Lung (tissue), 12 donors: ENCODE results near the gene SAP30BP. TPM values are rescaled to one million over a fixed set of nuclear protein-coding genes. Genes with fewer than 3 reads are reported as not detected.

Source experiments
- ATAC-seq: fragments of 200-7000 bp; cut with Tn5 transposase; one replicate; pipeline ENCODE4 v1.9.1; 2020; ENCODE audit warnings: moderate number of reproducible peaks; ENCODE audit not compliant: insufficient read depth, low FRiP score
- DNase-seq, 3 donors: peaks; one replicate each; pipeline ENCODE4 v3.0.0-alpha.2; 2013 to 2017
- H3K27ac ChIP-seq, 2 donors: one replicate each; pipeline ENCODE4 v1.5.1; 2013; ENCODE audit warnings: mild to moderate bottlenecking in 2 of 2, moderate library complexity in 2 of 2, control low read depth in 1 of 2, inconsistent platforms in 1 of 2, low read depth in 1 of 2, low read length in 1 of 2
- H3K27me3 ChIP-seq, 3 donors: one replicate each; pipeline ENCODE4 v1.5.1; 2013; ENCODE audit warnings: low read length in 2 of 3; ENCODE audit not compliant: control insufficient read depth in 3 of 3, insufficient read depth in 3 of 3
- H3K36me3 ChIP-seq, 4 donors: one replicate each; pipeline ENCODE4 v1.5.1; 2013; ENCODE audit warnings: low read length in 4 of 4, mild to moderate bottlenecking in 1 of 4, moderate library complexity in 1 of 4; ENCODE audit not compliant: control insufficient read depth in 4 of 4, insufficient read depth in 4 of 4
- H3K4me1 ChIP-seq, 5 donors: one replicate each; pipeline ENCODE4 v1.5.1; 2013; ENCODE audit warnings: low read length in 5 of 5, mild to moderate bottlenecking in 2 of 5, moderate library complexity in 1 of 5; ENCODE audit not compliant: control insufficient read depth in 5 of 5, insufficient read depth in 5 of 5
- H3K4me3 ChIP-seq: one replicate; pipeline ENCODE4 v1.5.1; 2013; ENCODE audit warnings: mild to moderate bottlenecking, control low read depth, moderate library complexity
- H3K9ac ChIP-seq, 2 donors: one replicate each; pipeline ENCODE4 v1.5.1; 2013; ENCODE audit warnings: low read length in 2 of 2, control low read depth in 1 of 2; ENCODE audit not compliant: insufficient read depth in 1 of 2
- H3K9me3 ChIP-seq, 4 donors: one replicate each; pipeline ENCODE4 v1.5.1; 2013; ENCODE audit warnings: low read length in 3 of 4, mild to moderate bottlenecking in 1 of 4, moderate library complexity in 1 of 4; ENCODE audit not compliant: control insufficient read depth in 4 of 4, insufficient read depth in 3 of 4
- WGBS, 2 donors: extraction: QIAGEN DNeasy Blood & Tissue Kit; methylation state at CpG; one replicate each; pipeline ENCODE4 v1.1.7; 2013; 5-methylcytosine and 5-hydroxymethylcytosine counted together
- polyA plus RNA-seq, 2 donors: library from polyadenylated mRNA; stranded (reverse); fragments of 200-250 nt; gene quantifications; one replicate each; pipeline ENCODE4 v1.2.1, GENCODE V29; 2013
- total RNA-seq, 2 donors: library from RNA; depleted of rRNA in 1 of 2; stranded (reverse); fragments of >200 nt in 1 of 2; gene quantifications; one replicate each; pipeline ENCODE4 v1.2.1, GENCODE V29; 2014 to 2021
- TF ChIP-seq, protein P1 (sequence below): IDR thresholded peaks from 2 replicates; pipeline ENCODE4 v1.5.1; 2012; ENCODE audit warnings: mild to moderate bottlenecking; ENCODE audit errors: control extremely low read depth, extremely low read depth
- donor health status: control.
- donor health status: control.
- donor health status: Bipolar disorder and iron deficiency.
- donor health status: healthy.
- donor health status: DM: yes; HTN: yes; CAD: no.

Gene SAP30BP
- total and polyA plus RNA-seq, 4 donors, result 46.5 to 82.9 (median 77.3) TPM

DNA sequence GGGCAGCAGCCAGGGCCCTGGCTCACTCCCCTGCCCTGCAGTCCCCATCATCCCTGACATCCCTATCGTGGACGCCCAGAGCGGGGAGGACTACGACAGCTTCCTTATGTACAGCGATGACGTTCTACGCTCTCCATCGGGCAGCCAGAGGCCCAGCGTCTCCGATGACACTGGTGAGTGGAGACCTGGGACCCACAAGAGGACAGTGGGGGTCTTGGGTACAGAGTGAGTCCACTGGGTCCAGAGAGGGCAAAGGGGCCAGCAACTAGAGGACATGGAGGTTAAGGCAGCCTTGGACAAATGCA, 85.2 kb downstream of the SAP30BP start:
- no peaks in the 10 kb centered on the region for H3K9me3 ChIP-seq
- H3K27me3 ChIP-seq, result no peaks in the 10 kb centered on the region
- H3K4me3 ChIP-seq, result no peak overlapping the region
- TF ChIP-seq, protein P1, sequence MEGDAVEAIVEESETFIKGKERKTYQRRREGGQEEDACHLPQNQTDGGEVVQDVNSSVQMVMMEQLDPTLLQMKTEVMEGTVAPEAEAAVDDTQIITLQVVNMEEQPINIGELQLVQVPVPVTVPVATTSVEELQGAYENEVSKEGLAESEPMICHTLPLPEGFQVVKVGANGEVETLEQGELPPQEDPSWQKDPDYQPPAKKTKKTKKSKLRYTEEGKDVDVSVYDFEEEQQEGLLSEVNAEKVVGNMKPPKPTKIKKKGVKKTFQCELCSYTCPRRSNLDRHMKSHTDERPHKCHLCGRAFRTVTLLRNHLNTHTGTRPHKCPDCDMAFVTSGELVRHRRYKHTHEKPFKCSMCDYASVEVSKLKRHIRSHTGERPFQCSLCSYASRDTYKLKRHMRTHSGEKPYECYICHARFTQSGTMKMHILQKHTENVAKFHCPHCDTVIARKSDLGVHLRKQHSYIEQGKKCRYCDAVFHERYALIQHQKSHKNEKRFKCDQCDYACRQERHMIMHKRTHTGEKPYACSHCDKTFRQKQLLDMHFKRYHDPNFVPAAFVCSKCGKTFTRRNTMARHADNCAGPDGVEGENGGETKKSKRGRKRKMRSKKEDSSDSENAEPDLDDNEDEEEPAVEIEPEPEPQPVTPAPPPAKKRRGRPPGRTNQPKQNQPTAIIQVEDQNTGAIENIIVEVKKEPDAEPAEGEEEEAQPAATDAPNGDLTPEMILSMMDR, result no peak
- DNase-seq, result no peak
- no peak for ATAC-seq
- peaks cover 0 to 17% (median 2%) of the 10 kb centered on the region in 5 donors for H3K4me1 ChIP-seq
- H3K27ac ChIP-seq, result no peak overlapping the region
- 92 to 96% methylated on average over 10 of the region's 10 CpGs for WGBS, 2 donors
- peaks cover 0 to 10% (median 0%) of the 10 kb centered on the region in 4 donors for H3K36me3 ChIP-seq
- no peak overlapping the region for H3K9ac ChIP-seq

DNA sequence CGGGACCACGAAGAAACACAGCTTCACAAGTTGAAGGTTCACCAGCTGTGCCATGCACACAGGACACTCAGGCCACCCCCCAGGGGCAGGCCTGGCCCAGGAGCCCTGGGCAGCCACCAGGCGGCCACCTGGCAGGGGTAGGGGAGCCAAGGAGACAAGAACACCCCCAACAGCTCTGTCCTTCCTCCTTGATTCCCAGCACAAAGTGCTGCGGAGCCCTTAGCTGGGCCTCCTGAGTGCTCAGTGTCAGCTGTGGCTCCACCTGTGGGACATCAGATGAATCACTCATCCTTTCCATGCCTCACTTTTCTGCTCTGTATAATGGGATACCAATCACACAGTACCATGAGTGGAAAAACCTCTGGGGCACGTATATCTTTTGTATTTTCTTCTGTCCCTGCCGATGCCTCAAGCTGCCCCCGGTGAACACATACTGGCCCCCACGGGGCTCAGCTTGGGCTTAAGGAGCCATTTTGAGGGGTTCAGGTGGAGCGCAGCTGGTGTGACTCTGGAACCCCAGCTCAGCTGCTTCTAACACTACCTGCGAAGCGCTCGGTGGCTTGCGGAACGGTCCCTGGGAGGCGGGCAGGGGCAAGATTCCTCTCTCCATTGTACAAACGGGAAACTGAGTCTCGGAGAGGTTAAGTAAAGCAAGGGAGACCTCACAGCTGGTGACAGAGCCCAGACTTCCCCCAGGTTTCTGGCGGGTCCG, 85.8 kb downstream of the SAP30BP start:
- H3K4me3 ChIP-seq, result no peak overlapping the region
- no peak overlapping the region for H3K9ac ChIP-seq
- H3K36me3 ChIP-seq, result peaks cover 0 to 16% (median 0%) of the 10 kb centered on the region in 4 donors
- 70 to 73% methylated on average over 19 of the region's 19 CpGs for WGBS, 2 donors
- no peak for ATAC-seq
- H3K9me3 ChIP-seq, result no peaks in the 10 kb centered on the region
- no peak for DNase-seq
- peaks cover 0 to 17% (median 2%) of the 10 kb centered on the region in 5 donors for H3K4me1 ChIP-seq
- H3K27ac ChIP-seq, result no peak overlapping the region
- H3K27me3 ChIP-seq, result no peaks in the 10 kb centered on the region
- TF ChIP-seq, protein P1, result no peak

DNA sequence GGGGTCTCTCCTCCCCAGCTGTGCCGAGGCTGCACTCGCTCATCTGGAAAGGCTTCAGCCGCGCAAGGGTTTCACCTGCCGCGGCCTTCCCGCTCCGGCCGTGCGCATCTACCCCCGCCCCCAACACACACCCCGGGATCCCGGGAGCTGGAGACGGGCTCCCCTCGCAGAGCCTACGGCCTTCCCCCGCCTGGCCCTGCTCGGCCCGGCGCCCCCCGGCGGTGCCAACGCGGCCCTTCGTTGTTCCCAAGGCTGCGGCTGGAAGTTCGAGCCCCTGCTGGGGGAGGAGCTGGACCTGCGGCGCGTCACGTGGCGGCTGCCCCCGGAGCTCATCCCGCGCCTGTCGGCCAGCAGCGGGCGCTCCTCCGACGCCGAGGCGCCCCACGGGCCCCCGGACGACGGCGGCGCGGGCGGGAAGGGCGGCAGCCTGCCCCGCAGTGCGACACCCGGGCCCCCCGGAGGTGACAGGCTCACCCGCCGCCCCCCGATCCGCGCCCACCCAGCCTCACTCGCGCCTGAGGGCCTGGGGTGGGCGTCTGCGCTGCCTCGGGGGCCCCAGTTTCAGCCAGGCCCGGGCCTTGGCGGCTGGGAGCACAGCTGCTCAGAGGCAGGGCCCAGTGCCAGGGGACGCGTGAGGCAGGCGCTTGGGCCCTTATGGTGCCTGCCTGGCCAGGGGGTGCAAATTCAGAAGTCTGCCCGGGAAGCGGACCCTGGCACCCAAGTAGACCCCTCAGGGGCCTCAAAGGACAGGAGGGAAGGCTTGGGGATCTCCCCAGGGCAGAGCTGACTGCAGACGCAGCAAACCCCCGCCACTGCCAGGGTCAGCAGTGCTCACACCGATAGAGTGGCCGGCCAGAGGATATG, 86.6 kb downstream of the SAP30BP start:
- Histone ChIP-seq H3K27ac (no peak overlapping the region), H3K9ac (no peak overlapping the region), H3K4me1 (peaks cover 0 to 17% (median 2%) of the 10 kb centered on the region in 5 donors), H3K9me3 (no peaks in the 10 kb centered on the region), H3K4me3 (peak overlapping the region; percentile 8), H3K27me3 (no peaks in the 10 kb centered on the region), H3K36me3 (peaks cover 0 to 22% (median 0%) of the 10 kb centered on the region in 4 donors)
- ATAC-seq, result peak; percentile 67
- DNase-seq, result peak; percentile 73 to 83 (median 80)
- 10 to 21% methylated on average over 52 to 76 of the region's 76 CpGs for WGBS, 2 donors
- TF ChIP-seq, protein P1, result peak; percentile 80
